B cell (primary cell): ENCODE results near the gene GPR160. TPM values are rescaled to one million over a fixed set of nuclear protein-coding genes. Genes with fewer than 3 reads are reported as not detected.

Experiments used
- ATAC-seq: fragments of 200-7000 bp; cut with Tn5 transposase; one replicate; pipeline ENCODE4 v1.10.0; 2021; ENCODE audit warnings: low read depth, mild to moderate bottlenecking, moderate number of reproducible peaks, moderate library complexity
- CTCF ChIA-PET: fragments of 350-600 bp; sonication (Branson Sonifier 250); formaldehyde crosslinking; loops from one replicate; lab custom pipeline; 2021; ENCODE audit warnings: antibody characterized with exemption, inconsistent platforms; lab: Charles Lee
- POLR2A ChIA-PET: fragments of 350-600 bp; sonication (Branson Sonifier 250); formaldehyde crosslinking; loops from one replicate; lab custom pipeline; 2021; ENCODE audit warnings: antibody characterized with exemption; lab: Charles Lee
- DNase-seq: peaks from one replicate; pipeline ENCODE4 v3.0.0; 2013
- H2AFZ ChIP-seq: 2 replicates; pipeline ENCODE4 v1.6.1; 2012; ENCODE audit warnings: mild to moderate bottlenecking, low read depth, low read length; ENCODE audit not compliant: insufficient read depth, poor library complexity, severe bottlenecking
- H3K27ac ChIP-seq, 2 donors: 1 replicate in 1 of 2; 2 replicates in 1 of 2; pipeline ENCODE4 v1.5.1; 2012 to 2013; ENCODE audit warnings: low read length in 2 of 2, mild to moderate bottlenecking in 2 of 2, moderate library complexity in 1 of 2
- H3K27me3 ChIP-seq, 4 experiments: fragments of 200-600 bp in 1 of 4; sonication (generic) in 1 of 4; replicated peaks in 1 of 4; 1 replicate in 2 of 4; 2 replicates in 2 of 4; pipeline versions ENCODE4 v1.6.1 to v1.7.0; 2013 to 2016; ENCODE audit warnings: low read length in 3 of 4, mild to moderate bottlenecking in 2 of 4, mixed read lengths in 1 of 4, moderate library complexity in 1 of 4; ENCODE audit not compliant: insufficient read depth in 4 of 4, control insufficient read depth in 3 of 4; ENCODE audit errors: control extremely low read depth in 1 of 4
- H3K36me3 ChIP-seq, 2 experiments: replicated peaks in 1 of 2; 1 replicate in 1 of 2; 2 replicates in 1 of 2; pipeline versions ENCODE4 v1.6.1 to v1.7.1; 2013; ENCODE audit warnings: low read length in 1 of 2; ENCODE audit not compliant: insufficient read depth in 2 of 2, control insufficient read depth in 1 of 2; ENCODE audit errors: control extremely low read depth in 1 of 2, extremely low read depth in 1 of 2
- H3K4me1 ChIP-seq, 2 donors: fragments of 200-600 bp in 1 of 2; sonication (generic) in 1 of 2; 1 replicate in 1 of 2; 2 replicates in 1 of 2; pipeline versions ENCODE4 v1.5.1 to v1.6.1; 2013 to 2017; ENCODE audit warnings: low read length in 2 of 2; ENCODE audit not compliant: control insufficient read depth in 2 of 2, insufficient read depth in 2 of 2
- H3K4me2 ChIP-seq: replicated peaks from 2 replicates; pipeline ENCODE3; 2012; ENCODE audit warnings: mild to moderate bottlenecking, low read depth, low read length; ENCODE audit not compliant: poor library complexity, severe bottlenecking
- H3K4me3 ChIP-seq, 5 experiments: fragments of 200-600 bp in 1 of 5; sonication (generic) in 1 of 5; 1 replicate in 3 of 5; 2 replicates in 2 of 5; pipeline versions ENCODE4 v1.5.1 to v1.7.0; 2011 to 2016; ENCODE audit warnings: low read length in 4 of 5, mild to moderate bottlenecking in 4 of 5, low read depth in 2 of 5, control low read depth in 1 of 5, moderate library complexity in 1 of 5; ENCODE audit not compliant: insufficient read depth in 1 of 5; ENCODE audit errors: control extremely low read depth in 1 of 5, extremely low read depth in 1 of 5
- H3K79me2 ChIP-seq: fragments of 200-600 bp; sonication (generic); one replicate; pipeline ENCODE4 v1.6.0; 2016; ENCODE audit warnings: low read length; ENCODE audit not compliant: control insufficient read depth, insufficient read depth
- H3K9ac ChIP-seq: fragments of 200-600 bp; sonication (generic); 2 replicates; pipeline ENCODE4 v1.6.1; 2017; ENCODE audit warnings: mild to moderate bottlenecking, low read length, moderate library complexity
- H3K9me3 ChIP-seq, 3 donors: one replicate each; pipeline versions ENCODE4 v1.6.1 to v1.7.1; 2013; ENCODE audit warnings: low read length in 2 of 3; ENCODE audit not compliant: control insufficient read depth in 2 of 3, insufficient read depth in 1 of 3; ENCODE audit errors: control extremely low read depth in 1 of 3
- H4K20me1 ChIP-seq: 2 replicates; pipeline ENCODE4 v1.6.0; 2012; ENCODE audit warnings: mild to moderate bottlenecking, low read length; ENCODE audit not compliant: insufficient read depth, control insufficient read depth, poor library complexity, severe bottlenecking
- H3K27ac Mint-ChIP-seq: one replicate; pipeline ENCODE4 v1.8.0; 2021; ENCODE audit warnings: mixed read lengths
- H3K27me3 Mint-ChIP-seq: one replicate; pipeline ENCODE4 v1.8.0; 2021; ENCODE audit warnings: mixed read lengths
- H3K4me1 Mint-ChIP-seq: one replicate; pipeline ENCODE4 v1.8.0; 2021; ENCODE audit warnings: mixed read lengths
- H3K4me3 Mint-ChIP-seq: one replicate; pipeline ENCODE4 v1.8.0; 2021; ENCODE audit warnings: mixed read lengths
- H3K9me3 Mint-ChIP-seq: one replicate; pipeline ENCODE4 v1.8.0; 2022; ENCODE audit warnings: mixed read lengths; ENCODE audit not compliant: insufficient read depth
- EZH2 ChIP-seq: IDR thresholded peaks from 2 replicates; pipeline ENCODE4 v1.6.1; 2012; ENCODE audit warnings: borderline replicate concordance, low read depth, mild to moderate bottlenecking, moderate library complexity, low read length; ENCODE audit not compliant: insufficient read depth, poor library complexity, severe bottlenecking
- WGBS: methylation state at CpG from one replicate; pipeline ENCODE4 v1.1.5; 2013; ENCODE audit warnings: missing lambda C conversion rate; ENCODE audit not compliant: insufficient coverage; 5-methylcytosine and 5-hydroxymethylcytosine counted together
- intact Hi-C: fragments of 100-400 bp; cut with micrococcal nuclease; formaldehyde crosslinking; loops from one replicate; pipeline ENCODE4 v1.10.0; 2022
- polyA plus RNA-seq: library from polyadenylated mRNA; depleted of rRNA; stranded (reverse); fragments of >200 nt; gene quantifications from 2 replicates; pipeline ENCODE4 v1.2.3, GENCODE V29; 2012
- total RNA-seq, 2 donors: library from RNA; stranded (reverse); fragments of 120-200 nt in 1 of 2; gene quantifications; 1 replicate in 1 of 2; 2 replicates in 1 of 2; pipeline versions ENCODE4 v1.2.3 to v1.2.4, GENCODE V29; 2013 to 2022
- TF ChIP-seq, protein P1 (sequence below): fragments of 200-600 bp; IDR thresholded peaks from one replicate; pipeline ENCODE4 v1.8.0; 2022; ENCODE audit warnings: antibody characterized with exemption, mild to moderate bottlenecking

Gene GPR160
- total and polyA plus RNA-seq, 2 donors (not counting 1 experiment from before 2014, with no cell fraction given) = 17.4 to 17.5 TPM

DNA sequence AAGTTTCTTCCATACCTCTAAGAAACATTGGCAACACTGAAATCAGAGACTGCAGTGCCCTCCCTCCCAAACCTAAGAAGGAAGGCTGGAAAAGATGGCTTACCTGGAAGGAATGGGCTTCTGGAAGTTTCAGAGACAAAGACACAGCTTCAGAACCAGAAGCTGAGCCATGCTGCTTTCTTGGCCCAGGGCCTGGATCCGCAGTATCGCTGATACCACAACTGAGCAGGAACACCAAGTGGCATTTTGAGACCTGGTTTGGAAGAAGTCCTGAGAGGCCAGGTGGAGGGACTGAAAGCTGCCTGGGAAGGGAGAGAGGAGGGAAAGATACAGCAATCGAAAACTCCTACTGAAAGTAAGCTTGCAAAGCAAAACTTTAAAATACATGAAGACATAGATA lies 19.8 kb downstream of the GPR160 start:
- Mint-ChIP-seq H3K9me3 (no peaks in the 10 kb centered on the region), H3K27me3 (no peaks in the 10 kb centered on the region), H3K4me3 (peak overlapping the region; percentile 52), H3K27ac (peak overlapping the region; percentile 64), H3K4me1 (peaks cover 38% of the 10 kb centered on the region)
- TF ChIP-seq, protein P1, sequence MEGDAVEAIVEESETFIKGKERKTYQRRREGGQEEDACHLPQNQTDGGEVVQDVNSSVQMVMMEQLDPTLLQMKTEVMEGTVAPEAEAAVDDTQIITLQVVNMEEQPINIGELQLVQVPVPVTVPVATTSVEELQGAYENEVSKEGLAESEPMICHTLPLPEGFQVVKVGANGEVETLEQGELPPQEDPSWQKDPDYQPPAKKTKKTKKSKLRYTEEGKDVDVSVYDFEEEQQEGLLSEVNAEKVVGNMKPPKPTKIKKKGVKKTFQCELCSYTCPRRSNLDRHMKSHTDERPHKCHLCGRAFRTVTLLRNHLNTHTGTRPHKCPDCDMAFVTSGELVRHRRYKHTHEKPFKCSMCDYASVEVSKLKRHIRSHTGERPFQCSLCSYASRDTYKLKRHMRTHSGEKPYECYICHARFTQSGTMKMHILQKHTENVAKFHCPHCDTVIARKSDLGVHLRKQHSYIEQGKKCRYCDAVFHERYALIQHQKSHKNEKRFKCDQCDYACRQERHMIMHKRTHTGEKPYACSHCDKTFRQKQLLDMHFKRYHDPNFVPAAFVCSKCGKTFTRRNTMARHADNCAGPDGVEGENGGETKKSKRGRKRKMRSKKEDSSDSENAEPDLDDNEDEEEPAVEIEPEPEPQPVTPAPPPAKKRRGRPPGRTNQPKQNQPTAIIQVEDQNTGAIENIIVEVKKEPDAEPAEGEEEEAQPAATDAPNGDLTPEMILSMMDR = no peak
- TF ChIP-seq EZH2 = no peak
- Histone ChIP-seq H4K20me1 (no peaks in the 10 kb centered on the region), H3K4me3 (no peak overlapping the region), H3K9ac (no peak overlapping the region), H3K4me2 (peak overlapping the region; percentile 55), H2AFZ (no peak overlapping the region), H3K27ac (no peak overlapping the region), H3K9me3 (no peaks in the 10 kb centered on the region), H3K4me1 (peaks cover 23 to 25% of the 10 kb centered on the region in 2 donors), H3K79me2 (peaks cover 48% of the 10 kb centered on the region), H3K27me3 (no peaks in the 10 kb centered on the region), H3K36me3 (peaks cover under 1 to 3% of the 10 kb centered on the region in 2 experiments)
- WGBS = 100% methylated on average over 2 of the region's 3 CpGs
- intact Hi-C loops = loop anchor here (5.0 kb wide), 1 partner anchor 90 kb away; the partner anchor contains the start of gene SEC62
- ChIA-PET CTCF (interaction anchor here (0.7 to 3.4 kb wide), 5 partner anchors 18 to 194 kb away, joined by 3 to 17 read pairs (median 3); partner anchors contain the start of gene GPR160), POLR2A (interaction anchor here (0.5 kb wide), 1 partner anchor 227 kb away, joined by 9 read pairs; no protein-coding TSS in a partner anchor)
- DNase-seq = no peak
- ATAC-seq = no peak

DNA sequence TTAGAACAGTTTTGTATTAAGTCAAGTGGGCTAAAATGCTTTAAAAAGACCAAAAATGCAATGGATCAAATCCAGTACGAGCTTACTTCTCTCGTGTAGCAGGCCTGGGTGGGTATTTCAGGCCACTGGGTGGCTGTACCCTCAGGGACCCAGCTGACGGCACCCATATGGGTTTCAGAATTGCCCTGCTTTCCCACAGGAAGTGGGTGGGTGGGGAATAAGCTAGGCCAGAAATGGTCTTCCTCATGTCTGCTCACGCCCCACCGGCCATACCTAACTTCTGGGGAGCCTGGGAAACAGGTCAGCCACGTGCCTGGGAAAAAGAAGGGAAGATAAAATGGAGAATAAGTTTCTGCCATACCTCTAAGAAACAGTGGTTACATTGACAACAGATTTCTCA lies 20.3 kb downstream of the GPR160 start:
- peaks cover 38% of the 10 kb centered on the region for H3K4me1 Mint-ChIP-seq
- H3K4me2 ChIP-seq = peak overlapping the region; percentile 55
- H3K79me2 ChIP-seq = peaks cover 44% of the 10 kb centered on the region
- no peak overlapping the region for H3K4me3 ChIP-seq
- no peak overlapping the region for H3K27ac ChIP-seq
- H3K9me3 Mint-ChIP-seq = no peaks in the 10 kb centered on the region
- no peaks in the 10 kb centered on the region for H3K9me3 ChIP-seq
- peak; percentile 66 for ATAC-seq
- TF ChIP-seq EZH2 = no peak
- TF ChIP-seq, protein P1 = no peak
- no peak for DNase-seq
- peaks cover 23 to 25% of the 10 kb centered on the region in 2 donors for H3K4me1 ChIP-seq
- intact Hi-C loops = loop anchor here (5.0 kb wide), 1 partner anchor 91 kb away; the partner anchor contains the start of gene SEC62
- H2AFZ ChIP-seq = peak overlapping the region; percentile 61
- H3K36me3 ChIP-seq = peaks cover 4 to 5% of the 10 kb centered on the region in 2 experiments
- 20% methylated on average over 2 of the region's 6 CpGs for WGBS
- no peaks in the 10 kb centered on the region for H4K20me1 ChIP-seq
- no peaks in the 10 kb centered on the region for H3K27me3 ChIP-seq
- peak overlapping the region; percentile 52 for H3K4me3 Mint-ChIP-seq
- no peaks in the 10 kb centered on the region for H3K27me3 Mint-ChIP-seq
- CTCF ChIA-PET = interaction anchor here (0.7 to 3.4 kb wide), 4 partner anchors 19 to 195 kb away, joined by 3 to 17 read pairs (median 4); partner anchors contain the start of gene GPR160
- no peak overlapping the region for H3K9ac ChIP-seq
- peak overlapping the region; percentile 64 for H3K27ac Mint-ChIP-seq
- POLR2A ChIA-PET = interaction anchor here (0.5 kb wide), 1 partner anchor 227 kb away, joined by 9 read pairs; no protein-coding TSS in a partner anchor
